ENCODE data around the gene ARL5A.
A peak's percentile ranks its signal among the peaks of the same experiment; 100 is the strongest.
"Not testable (repeated sequence)": the region's sequence is repeated elsewhere in the genome, so short reads cannot be mapped to it uniquely, and the experiment has no call there.

Gene ARL5A

GRCh38 chr2:151828143-151828889 is at the start of gene ARL5A:
TSS of gene ARL5A (minus strand) at chr2:151828421. CDS start at chr2:151828176, 245 bp downstream.
- DNase-seq = peak; percentile 92

- not testable (repeated sequence) for DNase-seq
Observed at GRCh38 chr2:151875631-151876030, 47.4 kb upstream of the ARL5A start.

- no peak for DNase-seq
Observed at GRCh38 chr2:151872463-151872862, 44.2 kb upstream of the ARL5A start.

GRCh38 chr2:151869291-151869690 is 41.1 kb upstream of the ARL5A start:
- DNase-seq = no peak

GRCh38 chr2:151862700-151863099 is 34.5 kb upstream of the ARL5A start:
- DNase-seq = no peak

- no peak for DNase-seq
Observed at GRCh38 chr2:151861174-151861573, 33.0 kb upstream of the ARL5A start.

GRCh38 chr2:151860613-151861146 is 32.5 kb upstream of the ARL5A start:
- DNase-seq = no peak

GRCh38 chr2:151860210-151860609 is 32.0 kb upstream of the ARL5A start:
- DNase-seq = no peak

- no peak for DNase-seq
Observed at GRCh38 chr2:151857650-151858049, 29.4 kb upstream of the ARL5A start.

- no peak for DNase-seq
Observed at GRCh38 chr2:151855111-151855510, 26.9 kb upstream of the ARL5A start.

- no peak for DNase-seq
Observed at GRCh38 chr2:151853070-151853758, 25.0 kb upstream of the ARL5A start.

- no peak for DNase-seq
Observed at GRCh38 chr2:151852260-151853069, 24.2 kb upstream of the ARL5A start.

- no peak for DNase-seq
Observed at GRCh38 chr2:151851761-151852160, 23.5 kb upstream of the ARL5A start.

GRCh38 chr2:151849413-151850010 is 21.3 kb upstream of the ARL5A start:
- DNase-seq = no peak

- no peak for DNase-seq
Observed at GRCh38 chr2:151845884-151846283, 17.7 kb upstream of the ARL5A start.

GRCh38 chr2:151845481-151845880 is 17.3 kb upstream of the ARL5A start:
- DNase-seq = no peak

- DNase-seq = no peak
Observed at GRCh38 chr2:151844211-151844896, 16.1 kb upstream of the ARL5A start.

GRCh38 chr2:151843691-151844061 is 15.5 kb upstream of the ARL5A start:
- no peak for DNase-seq

- no peak for DNase-seq
Observed at GRCh38 chr2:151842830-151843690, 14.8 kb upstream of the ARL5A start.

- DNase-seq = no peak
Observed at GRCh38 chr2:151841047-151841424, 12.8 kb upstream of the ARL5A start.
